ENCODE measurements around the gene HM13.
A peak's percentile ranks its signal among the peaks of the same experiment; 100 is the strongest.
"Not testable (repeated sequence)": the region's sequence is repeated elsewhere in the genome, so short reads cannot be mapped to it uniquely, and the experiment has no call there.

The HM13 gene

DNA sequence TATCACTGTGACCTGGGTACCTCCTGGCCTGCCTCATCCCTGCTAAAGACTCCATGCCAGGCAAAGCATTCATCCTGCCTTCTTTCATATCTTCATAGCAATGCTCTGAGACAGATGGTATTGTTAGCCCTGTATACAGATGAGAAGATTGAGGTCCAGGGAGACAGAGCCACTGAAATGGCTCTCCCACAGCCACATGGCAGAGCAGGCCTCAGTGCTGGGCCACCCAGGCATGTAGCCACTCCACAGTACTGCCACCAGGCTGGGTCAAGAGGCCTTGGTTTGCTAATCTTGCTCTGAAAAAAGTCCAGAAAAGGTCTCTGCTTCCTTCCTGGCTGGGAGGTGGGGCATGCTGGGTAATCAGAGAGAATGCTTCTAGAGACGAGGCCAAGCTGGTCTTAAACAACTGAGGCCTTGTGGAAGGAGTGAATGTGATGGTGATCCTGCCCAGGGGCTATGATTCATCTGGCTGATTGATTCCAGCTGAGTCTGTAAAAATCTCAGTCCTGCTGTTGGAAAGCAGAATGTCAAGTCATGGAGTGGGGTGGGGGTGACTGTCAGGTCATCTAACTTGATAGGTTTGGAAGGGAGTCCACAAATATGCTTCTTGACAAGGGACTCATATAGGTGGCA, 29.8 kb downstream of the HM13 start:
- Histone ChIP-seq H3K4me3 (ENCODE audit: low read depth, low read length) (no peak overlapping the region), H3K36me3 (ENCODE audit: control insufficient read depth, insufficient read depth, low read length) (no peaks in the 10 kb centered on the region), H3K9ac (no peak overlapping the region), H3K4me2 (ENCODE audit: low read length) (no peak overlapping the region), H3K9me3 (ENCODE audit: control insufficient read depth, low read length) (no peaks in the 10 kb centered on the region), H3K27ac (no peak overlapping the region), H3K79me2 (peaks cover 3% of the 10 kb centered on the region), H2AFZ (no peak overlapping the region), H3K27me3 (ENCODE audit: control insufficient read depth, insufficient read depth, low read length) (no peaks in the 10 kb centered on the region), H3K4me1 (peaks cover 3% of the 10 kb centered on the region)
- TF ChIP-seq, protein P1, sequence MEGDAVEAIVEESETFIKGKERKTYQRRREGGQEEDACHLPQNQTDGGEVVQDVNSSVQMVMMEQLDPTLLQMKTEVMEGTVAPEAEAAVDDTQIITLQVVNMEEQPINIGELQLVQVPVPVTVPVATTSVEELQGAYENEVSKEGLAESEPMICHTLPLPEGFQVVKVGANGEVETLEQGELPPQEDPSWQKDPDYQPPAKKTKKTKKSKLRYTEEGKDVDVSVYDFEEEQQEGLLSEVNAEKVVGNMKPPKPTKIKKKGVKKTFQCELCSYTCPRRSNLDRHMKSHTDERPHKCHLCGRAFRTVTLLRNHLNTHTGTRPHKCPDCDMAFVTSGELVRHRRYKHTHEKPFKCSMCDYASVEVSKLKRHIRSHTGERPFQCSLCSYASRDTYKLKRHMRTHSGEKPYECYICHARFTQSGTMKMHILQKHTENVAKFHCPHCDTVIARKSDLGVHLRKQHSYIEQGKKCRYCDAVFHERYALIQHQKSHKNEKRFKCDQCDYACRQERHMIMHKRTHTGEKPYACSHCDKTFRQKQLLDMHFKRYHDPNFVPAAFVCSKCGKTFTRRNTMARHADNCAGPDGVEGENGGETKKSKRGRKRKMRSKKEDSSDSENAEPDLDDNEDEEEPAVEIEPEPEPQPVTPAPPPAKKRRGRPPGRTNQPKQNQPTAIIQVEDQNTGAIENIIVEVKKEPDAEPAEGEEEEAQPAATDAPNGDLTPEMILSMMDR (IDR thresholded peaks at IDR 0.05), result no peak

DNA sequence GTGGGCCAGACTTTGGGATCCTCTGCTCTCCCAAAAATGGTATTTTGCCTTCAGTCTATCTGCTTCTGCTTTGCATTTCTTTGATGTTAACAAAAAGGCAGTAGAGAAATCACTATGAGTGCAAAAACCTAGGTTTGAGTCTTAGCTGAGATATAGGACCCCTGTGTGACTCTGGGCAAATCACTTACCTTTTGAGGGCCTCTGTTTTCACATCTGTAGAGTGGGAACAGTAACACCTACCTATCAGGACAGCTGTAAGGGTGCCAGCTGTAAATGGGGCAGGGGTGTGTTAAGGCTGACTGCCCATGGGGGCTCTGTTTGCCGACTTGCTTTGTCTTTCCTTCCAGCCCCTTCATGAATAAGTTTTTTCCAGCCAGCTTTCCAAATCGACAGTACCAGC, 30.4 kb downstream of the HM13 start:
- no peaks in the 10 kb centered on the region for H3K27me3 ChIP-seq (ENCODE audit: control insufficient read depth, insufficient read depth, low read length)
- no peaks in the 10 kb centered on the region for H3K36me3 ChIP-seq (ENCODE audit: control insufficient read depth, insufficient read depth, low read length)
- H3K4me3 ChIP-seq (ENCODE audit: low read depth, low read length), result no peak overlapping the region
- no peak overlapping the region for H3K4me2 ChIP-seq (ENCODE audit: low read length)
- no peak overlapping the region for H2AFZ ChIP-seq
- no peak overlapping the region for H3K27ac ChIP-seq
- no peak overlapping the region for H3K9ac ChIP-seq
- no peaks in the 10 kb centered on the region for H3K9me3 ChIP-seq (ENCODE audit: control insufficient read depth, low read length)
- peaks cover 3% of the 10 kb centered on the region for H3K4me1 ChIP-seq
- no peaks in the 10 kb centered on the region for H3K79me2 ChIP-seq
- TF ChIP-seq, protein P1 (IDR thresholded peaks at IDR 0.05), result no peak

DNA sequence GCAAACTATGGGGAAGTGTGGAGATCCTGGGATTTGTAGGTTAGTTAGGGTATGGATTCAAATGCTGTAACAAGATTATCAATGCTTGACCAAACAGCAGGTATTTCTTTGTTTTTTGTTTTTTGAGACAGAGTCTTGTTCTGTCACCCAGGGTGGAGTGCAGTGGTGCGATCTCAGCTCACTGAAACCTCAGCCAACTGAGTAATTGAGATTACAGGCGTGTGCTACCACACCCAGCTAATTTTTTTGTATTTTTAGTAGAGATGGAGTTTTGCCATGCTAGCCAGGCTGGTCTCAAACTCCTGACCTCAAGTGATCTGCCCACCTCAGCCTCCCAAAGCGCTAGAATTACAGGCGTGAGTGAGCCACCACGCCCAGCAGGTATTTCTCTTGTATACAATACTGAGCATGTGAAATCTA, 31.4 kb downstream of the HM13 start:
- H2AFZ ChIP-seq; H3K27me3 ChIP-seq (ENCODE audit: control insufficient read depth, insufficient read depth, low read length); H3K4me3 ChIP-seq (ENCODE audit: low read depth, low read length); H3K27ac ChIP-seq; H3K4me1 ChIP-seq; H3K4me2 ChIP-seq (ENCODE audit: low read length); H3K36me3 ChIP-seq (ENCODE audit: control insufficient read depth, insufficient read depth, low read length); H3K79me2 ChIP-seq; H3K9ac ChIP-seq; H3K9me3 ChIP-seq (ENCODE audit: control insufficient read depth, low read length): not testable (repeated sequence)

DNA sequence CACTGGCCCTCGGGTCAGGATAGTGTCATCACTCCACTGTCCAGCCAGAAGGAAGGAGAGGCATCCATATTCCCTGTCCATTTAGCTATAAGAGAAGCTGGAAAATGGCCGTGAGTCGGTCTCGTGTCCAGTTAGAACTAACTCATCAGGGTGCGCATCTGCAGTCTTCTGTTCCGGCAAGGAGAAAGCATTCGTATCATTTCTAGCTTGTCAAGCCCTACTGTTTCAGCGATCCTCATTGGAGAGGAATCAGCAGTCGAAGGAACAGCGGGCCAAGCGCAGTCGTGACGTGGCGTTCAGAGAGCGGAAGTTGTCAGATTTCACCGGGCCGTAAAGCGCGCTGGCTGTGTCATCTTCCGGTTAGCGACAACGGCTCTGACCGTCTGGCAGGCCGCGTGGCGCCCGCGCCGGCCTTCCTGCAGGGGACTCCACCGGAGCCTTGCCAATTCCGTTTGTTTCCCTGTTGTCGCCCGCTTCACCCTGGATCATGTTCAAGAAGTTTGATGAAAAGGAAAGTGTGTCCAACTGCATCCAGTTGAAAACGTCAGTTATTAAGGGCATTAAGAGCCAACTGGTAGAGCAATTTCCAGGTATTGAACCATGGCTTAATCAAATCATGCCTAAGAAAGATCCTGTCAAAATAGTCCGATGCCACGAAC, 32.9 kb downstream of the HM13 start:
- peak overlapping the region; percentile 60 for H3K4me2 ChIP-seq (ENCODE audit: low read length)
- no peaks in the 10 kb centered on the region for H3K36me3 ChIP-seq (ENCODE audit: control insufficient read depth, insufficient read depth, low read length)
- TF ChIP-seq, protein P1 (IDR thresholded peaks at IDR 0.05), result peak; percentile 15
- peak overlapping the region; percentile 66 for H3K4me3 ChIP-seq (ENCODE audit: low read depth, low read length)
- H3K4me1 ChIP-seq, result peaks cover 3% of the 10 kb centered on the region
- no peaks in the 10 kb centered on the region for H3K27me3 ChIP-seq (ENCODE audit: control insufficient read depth, insufficient read depth, low read length)
- no peak overlapping the region for H3K9ac ChIP-seq
- peak overlapping the region; percentile 96 for H3K27ac ChIP-seq
- H3K79me2 ChIP-seq, result no peaks in the 10 kb centered on the region
- no peaks in the 10 kb centered on the region for H3K9me3 ChIP-seq (ENCODE audit: control insufficient read depth, low read length)
- H2AFZ ChIP-seq, result peak overlapping the region; percentile 85

DNA sequence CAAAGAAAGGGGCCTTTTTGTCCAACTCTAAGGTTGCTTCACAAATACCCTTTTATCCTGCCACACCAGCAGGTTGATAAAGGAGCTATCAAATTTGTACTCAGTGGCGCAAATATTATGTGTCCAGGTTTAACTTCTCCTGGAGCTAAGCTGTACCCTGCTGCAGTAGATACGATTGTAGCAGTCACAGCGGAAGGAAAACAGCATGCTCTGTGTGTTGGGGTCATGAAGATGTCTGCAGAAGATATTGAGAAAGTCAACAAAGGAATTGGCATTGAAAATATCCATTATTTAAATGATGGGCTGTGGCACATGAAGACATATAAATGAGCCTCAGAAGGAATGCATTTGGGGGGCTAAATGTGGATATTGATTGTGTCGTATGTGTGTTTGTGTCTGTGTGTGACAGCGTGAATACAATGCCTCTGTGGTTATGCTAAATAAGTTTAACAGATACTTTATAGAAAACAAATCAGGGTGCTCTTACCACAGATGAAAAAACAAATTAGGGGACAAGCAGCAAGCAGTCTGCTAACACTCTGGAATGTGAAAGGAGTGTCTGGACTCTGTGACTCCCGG, 33.6 kb downstream of the HM13 start:
- Histone ChIP-seq H3K9ac (no peak overlapping the region), H3K4me2 (ENCODE audit: low read length) (peak overlapping the region; percentile 60), H3K27ac (peak overlapping the region; percentile 96), H3K4me3 (ENCODE audit: low read depth, low read length) (peak overlapping the region; percentile 66), H3K79me2 (no peaks in the 10 kb centered on the region), H3K4me1 (peaks cover 3% of the 10 kb centered on the region), H3K36me3 (ENCODE audit: control insufficient read depth, insufficient read depth, low read length) (no peaks in the 10 kb centered on the region), H3K9me3 (ENCODE audit: control insufficient read depth, low read length) (no peaks in the 10 kb centered on the region), H2AFZ (peak overlapping the region; percentile 85), H3K27me3 (ENCODE audit: control insufficient read depth, insufficient read depth, low read length) (no peaks in the 10 kb centered on the region)
- TF ChIP-seq, protein P1 (IDR thresholded peaks at IDR 0.05), result no peak
